Neural progenitor cell (in vitro differentiated cells): ENCODE measurements around the gene ESYT3. TPM values are rescaled to one million over a fixed set of nuclear protein-coding genes. Genes with fewer than 3 reads are reported as not detected.

Experiments used
- DNase-seq: peaks from one replicate; pipeline ENCODE4 v3.0.0-alpha.2; 2016; ENCODE audit warnings: low spot score
- H2AFZ ChIP-seq: fragments of 200-600 bp; sonication (generic); replicated peaks from 2 replicates; pipeline ENCODE4 v1.6.1; 2016; ENCODE audit warnings: antibody characterized with exemption
- H3F3A ChIP-seq: fragments of 200-600 bp; sonication (generic); 2 replicates; pipeline ENCODE4 v1.6.1; 2016; ENCODE audit warnings: antibody characterized with exemption, low read depth
- H3K27ac ChIP-seq: fragments of 200-600 bp; sonication (generic); 2 replicates; pipeline ENCODE4 v1.5.1; 2016; ENCODE audit warnings: mild to moderate bottlenecking
- H3K27me3 ChIP-seq: fragments of 200-600 bp; sonication (generic); 2 replicates; pipeline ENCODE4 v1.6.1; 2016; ENCODE audit warnings: mild to moderate bottlenecking, moderate library complexity
- H3K36me3 ChIP-seq: fragments of 200-600 bp; sonication (generic); 2 replicates; pipeline ENCODE4 v1.5.1; 2016
- H3K4me1 ChIP-seq: fragments of 200-600 bp; sonication (generic); 2 replicates; pipeline ENCODE4 v1.6.1; 2016; ENCODE audit warnings: mixed run types
- H3K4me2 ChIP-seq: fragments of 200-600 bp; sonication (generic); 2 replicates; pipeline ENCODE4 v1.6.1; 2016
- H3K4me3 ChIP-seq: fragments of 200-600 bp; sonication (generic); 2 replicates; pipeline ENCODE4 v1.5.1; 2016
- H3K79me2 ChIP-seq: fragments of 200-600 bp; sonication (generic); 2 replicates; pipeline ENCODE4 v1.6.1; 2016; ENCODE audit warnings: low read depth
- H3K9ac ChIP-seq: fragments of 200-600 bp; sonication (generic); 2 replicates; pipeline ENCODE4 v1.6.1; 2016
- H3K9me3 ChIP-seq: fragments of 200-600 bp; sonication (generic); 2 replicates; pipeline ENCODE4 v1.5.1; 2016; ENCODE audit warnings: low read depth
- H4K20me1 ChIP-seq: fragments of 200-600 bp; sonication (generic); 2 replicates; pipeline ENCODE4 v1.6.1; 2016; ENCODE audit warnings: low read depth
- H3K27ac Mint-ChIP-seq: 3 replicates; pipeline ENCODE4 v1.8.0; 2021; ENCODE audit warnings: mixed read lengths
- H3K27me3 Mint-ChIP-seq: 2 replicates; pipeline ENCODE4 v1.8.0; 2022; ENCODE audit warnings: low read depth, mild to moderate bottlenecking, inconsistent platforms, moderate library complexity, mixed read lengths; ENCODE audit not compliant: insufficient read depth
- H3K36me3 Mint-ChIP-seq: 3 replicates; pipeline ENCODE4 v1.8.0; 2021; ENCODE audit warnings: mixed read lengths
- H3K4me1 Mint-ChIP-seq: 3 replicates; pipeline ENCODE4 v1.8.0; 2021; ENCODE audit warnings: mixed read lengths
- H3K4me3 Mint-ChIP-seq: 3 replicates; pipeline ENCODE4 v1.8.0; 2021; ENCODE audit warnings: mild to moderate bottlenecking, moderate library complexity, mixed read lengths
- H3K9me3 Mint-ChIP-seq: 3 replicates; pipeline ENCODE4 v1.8.0; 2020; ENCODE audit warnings: mixed read lengths
- EZH2 ChIP-seq: fragments of 200-600 bp; sonication (generic); IDR thresholded peaks from 2 replicates; pipeline ENCODE4 v1.6.1; 2017; ENCODE audit warnings: antibody characterized with exemption, mild to moderate bottlenecking, moderate library complexity
- EZH2phosphoT487 ChIP-seq: fragments of 200-600 bp; sonication (generic); IDR thresholded peaks from 2 replicates; pipeline ENCODE4 v1.6.1; 2017; ENCODE audit warnings: antibody characterized with exemption
- total RNA-seq: library from RNA; depleted of rRNA; stranded (reverse); fragments of >200 nt; gene quantifications from 2 replicates; pipeline ENCODE4 v1.2.3, GENCODE V29; 2015; ENCODE audit warnings: low replicate concordance
- TF ChIP-seq, protein P1 (sequence below): fragments of 200-600 bp; sonication (generic); IDR thresholded peaks from 2 replicates; pipeline ENCODE4 v1.5.1; 2017; ENCODE audit warnings: antibody characterized with exemption, mild to moderate bottlenecking

ESYT3 gene
- total RNA-seq, 1 donor from 2014 or later: 1.4 TPM

DNA sequence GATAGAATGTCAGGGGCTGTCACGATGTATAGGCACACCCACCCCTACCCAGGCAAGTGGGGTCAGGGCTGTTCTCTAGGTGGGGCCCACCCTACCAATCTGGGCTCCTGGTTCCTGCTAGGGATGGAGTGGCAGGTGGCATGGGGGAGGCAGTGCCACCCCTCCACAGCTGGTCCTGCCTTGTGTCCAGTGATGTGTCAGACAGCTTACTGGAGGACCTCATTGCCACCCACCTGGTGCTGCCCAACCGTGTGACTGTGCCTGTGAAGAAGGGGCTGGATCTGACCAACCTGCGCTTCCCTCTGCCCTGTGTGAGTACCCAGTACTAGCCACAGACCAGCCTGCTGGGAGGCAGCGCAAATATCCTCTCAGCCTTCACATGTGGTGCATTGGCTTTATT is 27.5 kb downstream of the ESYT3 start:
- Mint-ChIP-seq H3K4me1 (peaks cover 9% of the 10 kb centered on the region), H3K4me3 (no peak overlapping the region), H3K27me3 (peaks cover 3% of the 10 kb centered on the region), H3K36me3 (no peaks in the 10 kb centered on the region), H3K27ac (no peak overlapping the region), H3K9me3 (no peaks in the 10 kb centered on the region)
- H3K4me2 ChIP-seq: no peak overlapping the region
- H3K27ac ChIP-seq: no peak overlapping the region
- H3F3A ChIP-seq: no peaks in the 10 kb centered on the region
- no peak overlapping the region for H3K9ac ChIP-seq
- H3K27me3 ChIP-seq: no peaks in the 10 kb centered on the region
- H3K9me3 ChIP-seq: no peaks in the 10 kb centered on the region
- H2AFZ ChIP-seq: no peak overlapping the region
- TF ChIP-seq, protein P1, sequence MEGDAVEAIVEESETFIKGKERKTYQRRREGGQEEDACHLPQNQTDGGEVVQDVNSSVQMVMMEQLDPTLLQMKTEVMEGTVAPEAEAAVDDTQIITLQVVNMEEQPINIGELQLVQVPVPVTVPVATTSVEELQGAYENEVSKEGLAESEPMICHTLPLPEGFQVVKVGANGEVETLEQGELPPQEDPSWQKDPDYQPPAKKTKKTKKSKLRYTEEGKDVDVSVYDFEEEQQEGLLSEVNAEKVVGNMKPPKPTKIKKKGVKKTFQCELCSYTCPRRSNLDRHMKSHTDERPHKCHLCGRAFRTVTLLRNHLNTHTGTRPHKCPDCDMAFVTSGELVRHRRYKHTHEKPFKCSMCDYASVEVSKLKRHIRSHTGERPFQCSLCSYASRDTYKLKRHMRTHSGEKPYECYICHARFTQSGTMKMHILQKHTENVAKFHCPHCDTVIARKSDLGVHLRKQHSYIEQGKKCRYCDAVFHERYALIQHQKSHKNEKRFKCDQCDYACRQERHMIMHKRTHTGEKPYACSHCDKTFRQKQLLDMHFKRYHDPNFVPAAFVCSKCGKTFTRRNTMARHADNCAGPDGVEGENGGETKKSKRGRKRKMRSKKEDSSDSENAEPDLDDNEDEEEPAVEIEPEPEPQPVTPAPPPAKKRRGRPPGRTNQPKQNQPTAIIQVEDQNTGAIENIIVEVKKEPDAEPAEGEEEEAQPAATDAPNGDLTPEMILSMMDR: no peak
- TF ChIP-seq EZH2phosphoT487 (no peak), EZH2 (no peak)
- DNase-seq: no peak
- H4K20me1 ChIP-seq: no peaks in the 10 kb centered on the region
- no peaks in the 10 kb centered on the region for H3K4me1 ChIP-seq
- H3K36me3 ChIP-seq: no peaks in the 10 kb centered on the region
- H3K4me3 ChIP-seq: no peak overlapping the region
- no peaks in the 10 kb centered on the region for H3K79me2 ChIP-seq

DNA sequence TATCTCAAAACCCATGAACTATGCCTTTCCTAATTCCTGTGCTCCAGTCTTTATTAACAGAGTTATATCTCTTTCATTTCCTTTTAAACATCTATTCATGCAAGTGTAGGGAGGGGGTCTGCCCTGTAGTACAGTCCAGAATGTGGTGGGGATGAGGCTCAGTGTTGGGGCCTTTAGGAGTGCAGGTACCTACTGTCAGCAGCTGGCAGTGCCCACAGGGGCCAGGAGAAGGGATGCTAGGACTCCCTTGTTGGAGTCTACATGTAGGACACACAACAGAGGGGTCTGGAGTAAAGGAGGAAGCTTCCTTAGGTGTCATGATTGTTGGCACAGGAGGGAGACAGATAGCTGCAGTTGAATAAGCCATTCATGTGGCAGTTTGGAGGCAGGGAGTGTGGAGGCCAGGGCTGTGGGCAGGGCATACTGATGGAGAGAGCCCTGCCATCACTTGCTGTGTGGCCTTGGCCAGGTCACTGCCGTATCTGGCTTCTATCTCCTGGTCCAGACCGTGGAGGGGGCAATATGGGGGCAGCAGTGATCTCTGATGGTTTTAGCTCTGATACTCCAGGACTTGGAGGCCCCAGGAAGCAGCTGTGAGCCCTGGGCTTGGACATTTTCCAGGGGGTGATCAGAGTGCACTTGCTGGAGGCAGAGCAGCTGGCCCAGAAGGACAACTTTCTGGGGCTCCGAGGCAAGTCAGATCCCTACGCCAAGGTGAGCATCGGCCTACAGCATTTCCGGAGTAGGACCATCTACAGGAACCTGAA is 29.5 kb downstream of the ESYT3 start:
- no peaks in the 10 kb centered on the region for H3K79me2 ChIP-seq
- no peak overlapping the region for H3K27ac ChIP-seq
- no peak for DNase-seq
- no peaks in the 10 kb centered on the region for H3K27me3 ChIP-seq
- H3K4me2 ChIP-seq: no peak overlapping the region
- Mint-ChIP-seq H3K4me1 (peaks cover 10% of the 10 kb centered on the region), H3K9me3 (no peaks in the 10 kb centered on the region), H3K27ac (no peak overlapping the region), H3K4me3 (no peak overlapping the region), H3K27me3 (peaks cover 6% of the 10 kb centered on the region), H3K36me3 (no peaks in the 10 kb centered on the region)
- no peaks in the 10 kb centered on the region for H4K20me1 ChIP-seq
- H3K36me3 ChIP-seq: no peaks in the 10 kb centered on the region
- TF ChIP-seq, protein P1: no peak
- no peak for TF ChIP-seq EZH2
- no peak for TF ChIP-seq EZH2phosphoT487
- no peaks in the 10 kb centered on the region for H3F3A ChIP-seq
- no peak overlapping the region for H3K9ac ChIP-seq
- no peak overlapping the region for H3K4me3 ChIP-seq
- no peaks in the 10 kb centered on the region for H3K9me3 ChIP-seq
- no peaks in the 10 kb centered on the region for H3K4me1 ChIP-seq
- H2AFZ ChIP-seq: no peak overlapping the region

DNA sequence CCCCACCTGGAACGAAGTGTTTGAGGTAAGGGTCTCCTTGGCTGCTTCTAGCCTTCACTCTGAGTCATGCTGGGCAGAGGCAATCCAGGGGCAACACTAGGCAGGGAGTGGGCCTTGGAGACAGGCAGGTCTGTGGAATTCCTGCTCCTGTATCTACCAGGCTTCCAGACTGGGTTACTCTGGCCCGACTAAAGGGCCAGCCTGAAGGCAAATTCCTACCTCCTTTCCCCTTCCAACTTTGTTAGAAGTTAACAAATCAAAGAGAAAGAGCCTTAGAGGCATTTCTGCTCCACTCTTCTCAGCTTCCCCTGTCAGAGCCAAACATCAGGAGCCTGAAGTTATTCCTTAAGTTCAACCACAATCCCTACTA is 30.1 kb downstream of the ESYT3 start:
- H3K4me1 Mint-ChIP-seq: peaks cover 10% of the 10 kb centered on the region
- H3K36me3 Mint-ChIP-seq: no peaks in the 10 kb centered on the region

More for the DNA sequence above, 30.1 kb downstream of the ESYT3 start:
- Histone ChIP-seq H3K79me2 (no peaks in the 10 kb centered on the region), H3K9ac (no peak overlapping the region), H3K36me3 (no peaks in the 10 kb centered on the region), H3K4me3 (no peak overlapping the region), H3K27ac (no peak overlapping the region), H4K20me1 (no peaks in the 10 kb centered on the region), H2AFZ (no peak overlapping the region), H3F3A (no peaks in the 10 kb centered on the region), H3K4me2 (no peak overlapping the region), H3K27me3 (no peaks in the 10 kb centered on the region), H3K9me3 (no peaks in the 10 kb centered on the region), H3K4me1 (no peaks in the 10 kb centered on the region)
- DNase-seq: no peak
- Mint-ChIP-seq H3K9me3 (no peaks in the 10 kb centered on the region), H3K4me3 (no peak overlapping the region), H3K27ac (no peak overlapping the region), H3K27me3 (peaks cover 6% of the 10 kb centered on the region)
- no peak for TF ChIP-seq EZH2
- no peak for TF ChIP-seq EZH2phosphoT487
- TF ChIP-seq, protein P1: no peak
